ENCODE data around the gene CYB561. TPM values are rescaled to one million over a fixed set of nuclear protein-coding genes. Genes with fewer than 3 reads are reported as not detected.

The CYB561 gene
- total RNA-seq, 2 donors from 2014 or later = 24.4 to 27.5 TPM

DNA sequence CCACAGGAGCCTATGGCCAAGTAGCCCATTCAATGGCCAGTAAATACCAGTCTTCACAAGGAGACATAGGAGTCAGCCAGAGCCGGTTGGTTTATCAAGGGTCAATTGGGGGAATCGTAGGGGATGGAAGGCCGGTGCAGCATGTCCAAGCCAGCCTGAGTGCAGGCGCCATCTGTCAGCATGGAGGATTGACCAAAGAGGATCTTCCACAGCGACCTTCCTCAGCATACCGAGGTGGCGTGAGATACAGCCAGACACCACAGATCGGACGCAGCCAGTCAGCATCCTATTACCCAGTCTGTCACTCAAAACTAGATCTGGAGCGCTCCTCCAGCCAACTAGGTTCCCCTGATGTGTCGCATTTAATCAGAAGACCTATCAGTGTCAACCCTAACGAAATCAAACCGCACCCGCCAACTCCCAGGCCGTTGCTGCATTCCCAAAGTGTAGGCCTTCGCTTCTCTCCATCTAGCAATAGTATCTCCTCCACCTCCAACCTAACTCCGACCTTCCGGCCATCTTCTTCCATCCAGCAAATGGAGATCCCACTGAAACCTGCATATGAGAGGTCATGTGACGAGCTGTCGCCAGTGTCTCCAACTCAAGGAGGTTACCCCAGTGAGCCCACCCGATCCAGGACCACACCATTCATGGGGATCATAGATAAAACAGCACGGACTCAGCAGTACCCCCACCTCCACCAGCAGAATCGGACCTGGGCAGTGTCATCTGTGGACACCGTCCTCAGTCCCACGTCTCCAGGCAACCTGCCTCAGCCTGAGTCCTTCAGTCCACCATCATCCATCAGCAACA, 25.0 kb downstream of the CYB561 start:
- Histone ChIP-seq H3K27me3 (ENCODE audit: control insufficient read depth, insufficient read depth, low read length, poor library complexity, severe bottlenecking) (no peaks in the 10 kb centered on the region), H3K4me1 (ENCODE audit: control insufficient read depth, insufficient read depth, low read length) (no peaks in the 10 kb centered on the region), H3K36me3 (ENCODE audit: control insufficient read depth, insufficient read depth, low read length) (no peaks in the 10 kb centered on the region), H3K27ac (ENCODE audit: low read depth, low read length) (no peak overlapping the region), H3K9me3 (ENCODE audit: control insufficient read depth, low read length) (no peaks in the 10 kb centered on the region), H3K4me3 (ENCODE audit: low read length) (no peak overlapping the region), H3K9ac (ENCODE audit: extremely low read depth, low read length, poor library complexity, severe bottlenecking) (no peak overlapping the region)
- H3K27ac Mint-ChIP-seq = no peak overlapping the region
- H3K9me3 Mint-ChIP-seq = no peaks in the 10 kb centered on the region
- TF ChIP-seq, protein P1, sequence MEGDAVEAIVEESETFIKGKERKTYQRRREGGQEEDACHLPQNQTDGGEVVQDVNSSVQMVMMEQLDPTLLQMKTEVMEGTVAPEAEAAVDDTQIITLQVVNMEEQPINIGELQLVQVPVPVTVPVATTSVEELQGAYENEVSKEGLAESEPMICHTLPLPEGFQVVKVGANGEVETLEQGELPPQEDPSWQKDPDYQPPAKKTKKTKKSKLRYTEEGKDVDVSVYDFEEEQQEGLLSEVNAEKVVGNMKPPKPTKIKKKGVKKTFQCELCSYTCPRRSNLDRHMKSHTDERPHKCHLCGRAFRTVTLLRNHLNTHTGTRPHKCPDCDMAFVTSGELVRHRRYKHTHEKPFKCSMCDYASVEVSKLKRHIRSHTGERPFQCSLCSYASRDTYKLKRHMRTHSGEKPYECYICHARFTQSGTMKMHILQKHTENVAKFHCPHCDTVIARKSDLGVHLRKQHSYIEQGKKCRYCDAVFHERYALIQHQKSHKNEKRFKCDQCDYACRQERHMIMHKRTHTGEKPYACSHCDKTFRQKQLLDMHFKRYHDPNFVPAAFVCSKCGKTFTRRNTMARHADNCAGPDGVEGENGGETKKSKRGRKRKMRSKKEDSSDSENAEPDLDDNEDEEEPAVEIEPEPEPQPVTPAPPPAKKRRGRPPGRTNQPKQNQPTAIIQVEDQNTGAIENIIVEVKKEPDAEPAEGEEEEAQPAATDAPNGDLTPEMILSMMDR (conservative IDR thresholded peaks at IDR 0.05) = no peak
- peaks cover 9% of the 10 kb centered on the region for H3K36me3 Mint-ChIP-seq (ENCODE audit: low read depth)
- 93 to 94% methylated on average over 10 to 25 of the region's 25 CpGs for WGBS, 2 experiments (ENCODE audit: insufficient coverage in 1 of 2, insufficient read length in 1 of 2)
- no peaks in the 10 kb centered on the region for H3K27me3 Mint-ChIP-seq (ENCODE audit: insufficient read depth)
- DNase-seq = peak; percentile 43
- H3K4me1 Mint-ChIP-seq = no peaks in the 10 kb centered on the region
- H3K4me3 Mint-ChIP-seq = no peak overlapping the region

DNA sequence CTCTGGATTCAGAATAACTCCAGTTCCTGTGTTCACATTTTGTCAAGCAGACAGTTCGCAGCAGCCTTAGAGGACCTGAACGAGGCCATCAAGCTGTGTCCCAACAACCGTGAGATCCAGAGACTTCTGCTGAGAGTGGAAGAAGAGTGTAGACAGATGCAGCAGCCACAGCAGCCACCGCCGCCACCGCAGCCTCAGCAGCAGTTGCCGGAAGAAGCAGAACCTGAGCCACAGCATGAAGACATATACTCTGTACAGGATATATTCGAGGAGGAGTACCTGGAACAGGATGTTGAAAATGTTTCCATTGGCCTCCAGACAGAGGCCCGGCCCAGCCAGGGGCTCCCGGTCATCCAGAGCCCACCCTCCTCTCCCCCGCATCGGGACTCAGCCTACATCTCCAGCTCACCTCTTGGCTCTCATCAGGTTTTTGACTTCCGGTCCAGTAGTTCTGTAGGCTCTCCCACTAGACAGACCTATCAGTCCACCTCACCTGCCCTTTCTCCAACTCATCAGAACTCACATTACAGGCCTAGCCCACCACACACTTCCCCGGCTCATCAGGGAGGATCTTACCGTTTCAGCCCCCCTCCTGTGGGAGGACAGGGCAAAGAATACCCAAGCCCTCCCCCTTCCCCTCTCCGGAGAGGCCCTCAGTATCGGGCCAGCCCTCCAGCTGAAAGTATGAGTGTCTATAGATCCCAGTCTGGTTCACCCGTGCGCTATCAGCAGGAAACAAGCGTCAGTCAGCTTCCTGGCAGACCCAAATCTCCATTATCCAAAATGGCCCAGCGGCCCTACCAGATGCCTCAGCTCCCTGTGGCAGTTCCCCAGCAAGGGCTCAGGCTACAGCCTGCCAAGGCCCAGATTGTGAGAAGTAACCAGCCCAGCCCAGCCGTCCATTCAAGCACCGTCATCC, 25.9 kb downstream of the CYB561 start:
- peaks cover 9% of the 10 kb centered on the region for H3K36me3 Mint-ChIP-seq (ENCODE audit: low read depth)
- H3K4me1 Mint-ChIP-seq = no peaks in the 10 kb centered on the region
- H3K27ac Mint-ChIP-seq = no peak overlapping the region
- H3K27ac ChIP-seq (ENCODE audit: low read depth, low read length) = no peak overlapping the region
- H3K9me3 Mint-ChIP-seq = no peaks in the 10 kb centered on the region
- H3K27me3 Mint-ChIP-seq (ENCODE audit: insufficient read depth) = no peaks in the 10 kb centered on the region
- TF ChIP-seq, protein P1 (conservative IDR thresholded peaks at IDR 0.05) = no peak
- H3K9me3 ChIP-seq (ENCODE audit: control insufficient read depth, low read length) = no peaks in the 10 kb centered on the region
- no peak overlapping the region for H3K9ac ChIP-seq (ENCODE audit: extremely low read depth, low read length, poor library complexity, severe bottlenecking)
- no peaks in the 10 kb centered on the region for H3K27me3 ChIP-seq (ENCODE audit: control insufficient read depth, insufficient read depth, low read length, poor library complexity, severe bottlenecking)
- no peaks in the 10 kb centered on the region for H3K36me3 ChIP-seq (ENCODE audit: control insufficient read depth, insufficient read depth, low read length)
- 92 to 96% methylated on average over 11 to 23 of the region's 23 CpGs for WGBS, 2 experiments (ENCODE audit: insufficient coverage in 1 of 2, insufficient read length in 1 of 2)
- no peaks in the 10 kb centered on the region for H3K4me1 ChIP-seq (ENCODE audit: control insufficient read depth, insufficient read depth, low read length)
- H3K4me3 Mint-ChIP-seq = no peak overlapping the region
- no peak overlapping the region for H3K4me3 ChIP-seq (ENCODE audit: low read length)
- no peak for DNase-seq

- Mint-ChIP-seq H3K4me3 (no peak overlapping the region), H3K4me1 (no peaks in the 10 kb centered on the region), H3K36me3 (ENCODE audit: low read depth) (peaks cover 9% of the 10 kb centered on the region), H3K27me3 (ENCODE audit: insufficient read depth) (no peaks in the 10 kb centered on the region), H3K9me3 (no peaks in the 10 kb centered on the region), H3K27ac (no peak overlapping the region)
- no peak for DNase-seq
- no peak overlapping the region for H3K27ac ChIP-seq (ENCODE audit: low read depth, low read length)
- no peaks in the 10 kb centered on the region for H3K4me1 ChIP-seq (ENCODE audit: control insufficient read depth, insufficient read depth, low read length)
- H3K9ac ChIP-seq (ENCODE audit: extremely low read depth, low read length, poor library complexity, severe bottlenecking) = no peak overlapping the region
- no peaks in the 10 kb centered on the region for H3K27me3 ChIP-seq (ENCODE audit: control insufficient read depth, insufficient read depth, low read length, poor library complexity, severe bottlenecking)
- TF ChIP-seq, protein P1 (conservative IDR thresholded peaks at IDR 0.05) = no peak
- H3K36me3 ChIP-seq (ENCODE audit: control insufficient read depth, insufficient read depth, low read length) = no peaks in the 10 kb centered on the region
- H3K4me3 ChIP-seq (ENCODE audit: low read length) = no peak overlapping the region
- H3K9me3 ChIP-seq (ENCODE audit: control insufficient read depth, low read length) = no peaks in the 10 kb centered on the region
- 94% methylated on average over 2 of the region's 2 CpGs; no CpG with 5 or more reads in 1 of the 2 experiments for WGBS, 2 experiments (ENCODE audit: insufficient coverage in 1 of 2, insufficient read length in 1 of 2)
Observed at GRCh38 chr17:63419398-63419797, 26.7 kb downstream of the CYB561 start.
